ENCODE data around the gene LRRTM4.

Gene LRRTM4

GRCh38 chr2:77310416-77310815 lies 211.8 kb downstream of the LRRTM4 start:
- Histone ChIP-seq H3K36me3 (ENCODE audit: insufficient read depth, low read length) (no peaks in the 10 kb centered on the region), H3K9ac (ENCODE audit: low read length) (no peak overlapping the region), H3K4me1 (ENCODE audit: insufficient read depth, low read length) (peaks cover 4% of the 10 kb centered on the region), H3K27me3 (ENCODE audit: control insufficient read depth in 1 of 2, insufficient read depth in 2 of 2, low read length in 2 of 2) (no peaks in the 10 kb centered on the region), H3K9me3 (ENCODE audit: low read length) (no peaks in the 10 kb centered on the region), H3K4me3 (ENCODE audit: low read depth in 1 of 2, low read length in 2 of 2) (no peak overlapping the region), H3K27ac (ENCODE audit: low read depth, low read length) (no peak overlapping the region)

- Histone ChIP-seq H3K9me3 (ENCODE audit: low read length) (no peaks in the 10 kb centered on the region), H3K36me3 (ENCODE audit: insufficient read depth, low read length) (no peaks in the 10 kb centered on the region), H3K9ac (ENCODE audit: low read length) (no peak overlapping the region), H3K27ac (ENCODE audit: low read depth, low read length) (no peak overlapping the region), H3K27me3 (ENCODE audit: control insufficient read depth in 1 of 2, insufficient read depth in 2 of 2, low read length in 2 of 2) (no peaks in the 10 kb centered on the region), H3K4me1 (ENCODE audit: insufficient read depth, low read length) (peaks cover 3% of the 10 kb centered on the region), H3K4me3 (ENCODE audit: low read depth in 1 of 2, low read length in 2 of 2) (no peak overlapping the region)
Measured at GRCh38 chr2:77309725-77310124, 212.5 kb downstream of the LRRTM4 start.

- Histone ChIP-seq H3K9me3 (ENCODE audit: low read length) (no peaks in the 10 kb centered on the region), H3K4me3 (ENCODE audit: low read depth in 1 of 2, low read length in 2 of 2) (no peak overlapping the region), H3K9ac (ENCODE audit: low read length) (no peak overlapping the region), H3K27me3 (ENCODE audit: control insufficient read depth in 1 of 2, insufficient read depth in 2 of 2, low read length in 2 of 2) (no peaks in the 10 kb centered on the region), H3K4me1 (ENCODE audit: insufficient read depth, low read length) (no peaks in the 10 kb centered on the region), H3K36me3 (ENCODE audit: insufficient read depth, low read length) (no peaks in the 10 kb centered on the region), H3K27ac (ENCODE audit: low read depth, low read length) (no peak overlapping the region)
Measured at GRCh38 chr2:77301441-77301840, 220.7 kb downstream of the LRRTM4 start.

GRCh38 chr2:77296791-77297190 lies 225.4 kb downstream of the LRRTM4 start:
- no peaks in the 10 kb centered on the region for H3K4me1 ChIP-seq (ENCODE audit: insufficient read depth, low read length)
- no peak overlapping the region for H3K27ac ChIP-seq (ENCODE audit: low read depth, low read length)
- no peak overlapping the region for H3K4me3 ChIP-seq (ENCODE audit: low read depth in 1 of 2, low read length in 2 of 2)
- H3K9ac ChIP-seq (ENCODE audit: low read length): no peak overlapping the region
- no peaks in the 10 kb centered on the region for H3K27me3 ChIP-seq (ENCODE audit: control insufficient read depth in 1 of 2, insufficient read depth in 2 of 2, low read length in 2 of 2)
- no peaks in the 10 kb centered on the region for H3K36me3 ChIP-seq (ENCODE audit: insufficient read depth, low read length)
- no peaks in the 10 kb centered on the region for H3K9me3 ChIP-seq (ENCODE audit: low read length)

- no peaks in the 10 kb centered on the region for H3K36me3 ChIP-seq (ENCODE audit: insufficient read depth, low read length)
- H3K27ac ChIP-seq (ENCODE audit: low read depth, low read length): no peak overlapping the region
- no peaks in the 10 kb centered on the region for H3K9me3 ChIP-seq (ENCODE audit: low read length)
- no peaks in the 10 kb centered on the region for H3K4me1 ChIP-seq (ENCODE audit: insufficient read depth, low read length)
- no peak overlapping the region for H3K4me3 ChIP-seq (ENCODE audit: low read depth in 1 of 2, low read length in 2 of 2)
- no peaks in the 10 kb centered on the region for H3K27me3 ChIP-seq (ENCODE audit: control insufficient read depth in 1 of 2, insufficient read depth in 2 of 2, low read length in 2 of 2)
- H3K9ac ChIP-seq (ENCODE audit: low read length): no peak overlapping the region
Measured at GRCh38 chr2:77294474-77294873, 227.7 kb downstream of the LRRTM4 start.

- Histone ChIP-seq H3K36me3 (ENCODE audit: insufficient read depth, low read length) (no peaks in the 10 kb centered on the region), H3K9ac (ENCODE audit: low read length) (no peak overlapping the region), H3K4me1 (ENCODE audit: insufficient read depth, low read length) (no peaks in the 10 kb centered on the region), H3K27ac (ENCODE audit: low read depth, low read length) (no peak overlapping the region), H3K4me3 (ENCODE audit: low read depth in 1 of 2, low read length in 2 of 2) (no peak overlapping the region), H3K9me3 (ENCODE audit: low read length) (no peaks in the 10 kb centered on the region), H3K27me3 (ENCODE audit: control insufficient read depth in 1 of 2, insufficient read depth in 2 of 2, low read length in 2 of 2) (no peaks in the 10 kb centered on the region)
Measured at GRCh38 chr2:77284353-77284752, 237.8 kb downstream of the LRRTM4 start.

- Histone ChIP-seq H3K27me3 (ENCODE audit: control insufficient read depth in 1 of 2, insufficient read depth in 2 of 2, low read length in 2 of 2) (no peaks in the 10 kb centered on the region), H3K36me3 (ENCODE audit: insufficient read depth, low read length) (no peaks in the 10 kb centered on the region), H3K27ac (ENCODE audit: low read depth, low read length) (no peak overlapping the region), H3K4me3 (ENCODE audit: low read depth in 1 of 2, low read length in 2 of 2) (no peak overlapping the region), H3K4me1 (ENCODE audit: insufficient read depth, low read length) (no peaks in the 10 kb centered on the region), H3K9me3 (ENCODE audit: low read length) (no peaks in the 10 kb centered on the region), H3K9ac (ENCODE audit: low read length) (no peak overlapping the region)
Measured at GRCh38 chr2:77271262-77271661, 250.9 kb downstream of the LRRTM4 start.

GRCh38 chr2:77270433-77270832 lies 251.7 kb downstream of the LRRTM4 start:
- H3K9me3 ChIP-seq (ENCODE audit: low read length): no peaks in the 10 kb centered on the region
- no peak overlapping the region for H3K4me3 ChIP-seq (ENCODE audit: low read depth in 1 of 2, low read length in 2 of 2)
- no peaks in the 10 kb centered on the region for H3K27me3 ChIP-seq (ENCODE audit: control insufficient read depth in 1 of 2, insufficient read depth in 2 of 2, low read length in 2 of 2)
- no peak overlapping the region for H3K9ac ChIP-seq (ENCODE audit: low read length)
- H3K36me3 ChIP-seq (ENCODE audit: insufficient read depth, low read length): no peaks in the 10 kb centered on the region
- H3K4me1 ChIP-seq (ENCODE audit: insufficient read depth, low read length): no peaks in the 10 kb centered on the region
- H3K27ac ChIP-seq (ENCODE audit: low read depth, low read length): no peak overlapping the region

- Histone ChIP-seq H3K27ac (ENCODE audit: low read depth, low read length) (no peak overlapping the region), H3K36me3 (ENCODE audit: insufficient read depth, low read length) (no peaks in the 10 kb centered on the region), H3K9ac (ENCODE audit: low read length) (no peak overlapping the region), H3K4me1 (ENCODE audit: insufficient read depth, low read length) (no peaks in the 10 kb centered on the region), H3K27me3 (ENCODE audit: control insufficient read depth in 1 of 2, insufficient read depth in 2 of 2, low read length in 2 of 2) (no peaks in the 10 kb centered on the region), H3K9me3 (ENCODE audit: low read length) (no peaks in the 10 kb centered on the region), H3K4me3 (ENCODE audit: low read depth in 1 of 2, low read length in 2 of 2) (no peak overlapping the region)
Measured at GRCh38 chr2:77268626-77269025, 253.6 kb downstream of the LRRTM4 start.

- Histone ChIP-seq H3K36me3 (ENCODE audit: insufficient read depth, low read length) (no peaks in the 10 kb centered on the region), H3K4me1 (ENCODE audit: insufficient read depth, low read length) (peaks cover 6% of the 10 kb centered on the region), H3K27ac (ENCODE audit: low read depth, low read length) (no peak overlapping the region), H3K9ac (ENCODE audit: low read length) (no peak overlapping the region), H3K9me3 (ENCODE audit: low read length) (no peaks in the 10 kb centered on the region), H3K4me3 (ENCODE audit: low read depth in 1 of 2, low read length in 2 of 2) (no peak overlapping the region), H3K27me3 (ENCODE audit: control insufficient read depth in 1 of 2, insufficient read depth in 2 of 2, low read length in 2 of 2) (no peaks in the 10 kb centered on the region)
Measured at GRCh38 chr2:77232909-77233425, 289.2 kb downstream of the LRRTM4 start.

- H3K27ac ChIP-seq (ENCODE audit: low read depth, low read length): no peak overlapping the region
- no peaks in the 10 kb centered on the region for H3K27me3 ChIP-seq (ENCODE audit: control insufficient read depth in 1 of 2, insufficient read depth in 2 of 2, low read length in 2 of 2)
- no peak overlapping the region for H3K9ac ChIP-seq (ENCODE audit: low read length)
- peaks cover 6% of the 10 kb centered on the region for H3K4me1 ChIP-seq (ENCODE audit: insufficient read depth, low read length)
- no peak overlapping the region for H3K4me3 ChIP-seq (ENCODE audit: low read depth in 1 of 2, low read length in 2 of 2)
- no peaks in the 10 kb centered on the region for H3K36me3 ChIP-seq (ENCODE audit: insufficient read depth, low read length)
- H3K9me3 ChIP-seq (ENCODE audit: low read length): no peaks in the 10 kb centered on the region
Measured at GRCh38 chr2:77228391-77228790, 293.8 kb downstream of the LRRTM4 start.

GRCh38 chr2:77210725-77211124 lies 311.5 kb downstream of the LRRTM4 start:
- H3K4me3 ChIP-seq (ENCODE audit: low read depth in 1 of 2, low read length in 2 of 2): no peak overlapping the region
- no peak overlapping the region for H3K9ac ChIP-seq (ENCODE audit: low read length)
- no peaks in the 10 kb centered on the region for H3K4me1 ChIP-seq (ENCODE audit: insufficient read depth, low read length)
- no peak overlapping the region for H3K27ac ChIP-seq (ENCODE audit: low read depth, low read length)
- no peaks in the 10 kb centered on the region for H3K36me3 ChIP-seq (ENCODE audit: insufficient read depth, low read length)
- no peaks in the 10 kb centered on the region for H3K9me3 ChIP-seq (ENCODE audit: low read length)
- H3K27me3 ChIP-seq (ENCODE audit: control insufficient read depth in 1 of 2, insufficient read depth in 2 of 2, low read length in 2 of 2): no peaks in the 10 kb centered on the region
